Measurements from ENCODE around the gene TRPM8. TPM values are rescaled to one million over a fixed set of nuclear protein-coding genes. Genes with fewer than 3 reads are reported as not detected.

The TRPM8 gene
- total and polyA plus RNA-seq, 2 of the 13 experiments (the other 11 are each of a cell fraction or from before 2014, with no cell fraction given): 0.12 TPM; not detected in 1

GRCh38 chr2:234022424-234022823, 105.3 kb downstream of the TRPM8 start (continued):
- TF ChIP-seq HNF4G (IDR thresholded peaks at IDR 0.05; ENCODE audit: borderline replicate concordance, low read depth, low read length) (peak; percentile 75), HNF4G (CRISPR knock-in tag; IDR thresholded peaks at IDR 0.05; ENCODE audit: borderline replicate concordance, low read depth) (no peak), DPF2 (CRISPR knock-in tag; IDR thresholded peaks at IDR 0.05; ENCODE audit: borderline replicate concordance, low read depth) (no peak), RARG (CRISPR knock-in tag; IDR thresholded peaks at IDR 0.05; ENCODE audit: low read depth) (no peak), HNF4A (CRISPR knock-in tag; IDR thresholded peaks at IDR 0.05) (peak; percentile 63), ZNF430 (CRISPR knock-in tag; IDR thresholded peaks at IDR 0.05) (no peak), CEBPB (IDR thresholded peaks at IDR 0.05; ENCODE audit: borderline replicate concordance, low read depth, low read length) (peak; percentile 47; the same call in 1 of the 2 replicates), ZNF790 (CRISPR knock-in tag; IDR thresholded peaks at IDR 0.05; ENCODE audit: borderline replicate concordance) (no peak), TSC22D2 (CRISPR knock-in tag; IDR thresholded peaks at IDR 0.05; ENCODE audit: borderline replicate concordance) (no peak), ISL2 (CRISPR knock-in tag; IDR thresholded peaks at IDR 0.05) (no peak), ZNF564 (CRISPR knock-in tag; IDR thresholded peaks at IDR 0.05) (0 out of 2 replicates have a peak, but pooled peaks have one; percentile 53), CBX1 (IDR thresholded peaks at IDR 0.05; ENCODE audit: low read depth) (no peak)

GRCh38 chr2:234024304-234024703, 107.1 kb downstream of the TRPM8 start:
- intact Hi-C loops (cut with micrococcal nuclease; ENCODE audit: unreplicated experiment): no loop called here
- FAIRE-seq: no peak
- no peak for TF ChIP-seq CBX2 (IDR thresholded peaks at IDR 0.05; ENCODE audit: low read depth, low read length)
- TF ChIP-seq CBX2 (CRISPR knock-in tag; IDR thresholded peaks at IDR 0.05; ENCODE audit: low read depth): no peak
- TF ChIP-seq KLF9 (CRISPR knock-in tag; IDR thresholded peaks at IDR 0.05; ENCODE audit: low read depth): no peak
- no peak for TF ChIP-seq RXRB (CRISPR knock-in tag; IDR thresholded peaks at IDR 0.05; ENCODE audit: borderline replicate concordance)
- TF ChIP-seq LBX2 (CRISPR knock-in tag; IDR thresholded peaks at IDR 0.05; ENCODE audit: borderline replicate concordance): no peak
- TF ChIP-seq MLLT10 (CRISPR knock-in tag; IDR thresholded peaks at IDR 0.05): no peak
- TF ChIP-seq DMTF1 (CRISPR knock-in tag; IDR thresholded peaks at IDR 0.05): no peak
- no peak for TF ChIP-seq MIXL1 (CRISPR knock-in tag; IDR thresholded peaks at IDR 0.05)
- no peak for TF ChIP-seq ZFP41 (CRISPR knock-in tag; IDR thresholded peaks at IDR 0.05; ENCODE audit: borderline replicate concordance)
- TF ChIP-seq ZNF512B (CRISPR knock-in tag; IDR thresholded peaks at IDR 0.05; ENCODE audit: borderline replicate concordance): no peak

More at GRCh38 chr2:234024304-234024703, 107.1 kb downstream of the TRPM8 start:
- Histone ChIP-seq H3K9me3 (ENCODE audit: low read length) (no peaks in the 10 kb centered on the region), H2AFZ (ENCODE audit: low read length) (no peak overlapping the region), H3K27ac (ENCODE audit: extremely low read length, insufficient read depth, low read length) (no peak overlapping the region), H3K36me3 (replicated peaks in 1 of 2; ENCODE audit: control insufficient read depth in 1 of 2, insufficient read depth in 2 of 2, low read length in 2 of 2) (no peaks in the 10 kb centered on the region), H3K4me2 (ENCODE audit: low read depth, low read length) (no peak overlapping the region), H3K4me3 (replicated peaks in 1 of 3; ENCODE audit: insufficient read depth in 1 of 3, low read depth in 2 of 3, low read length in 3 of 3) (no peak overlapping the region), H4K20me1 (ENCODE audit: insufficient read depth, low read length) (no peaks in the 10 kb centered on the region), H3K79me2 (ENCODE audit: insufficient read depth, low read length) (no peaks in the 10 kb centered on the region), H3K9ac (ENCODE audit: insufficient read depth, low read depth, low read length) (no peak overlapping the region), H3K4me1 (ENCODE audit: insufficient read depth, low read length) (no peaks in the 10 kb centered on the region), H3K27me3 (ENCODE audit: control insufficient read depth in 1 of 2, insufficient read depth in 2 of 2, low read length in 2 of 2) (no peaks in the 10 kb centered on the region; a peak in 1 of 5 replicates)
- DNase-seq (ENCODE audit: low spot score) (no peak), ATAC-seq (no peak)
- BruUV-seq (replicated peaks): no TSS peak
- WGBS (ENCODE audit: low lambda C conversion rate): 93% methylated on average over 28 of the region's 29 CpGs
- ChIA-PET CTCF (ENCODE audit: low intra/inter-chr PET ratio, low total read pairs) (no interaction called here), POLR2A (no interaction called here)
- in situ Hi-C loops (cut with HindIII; ENCODE audit: extremely low pct_ligation_motif_present, low pct_unique_long_range_greater_than_20kb): no loop called here
